NCI-H82 (cell line): ENCODE results near the gene CCL8.

Experiments
- DNase-seq: peaks from one replicate; lab custom pipeline; 2025; lab: John Stamatoyannopoulos, UW

Gene CCL8

GRCh38 chr17:34319039-34319483 lies at the start of gene CCL8:
TSS of gene CCL8 (plus strand) at chr17:34319435. CDS start at chr17:34319502, 67 bp downstream.
- DNase-seq = no peak

DNA sequence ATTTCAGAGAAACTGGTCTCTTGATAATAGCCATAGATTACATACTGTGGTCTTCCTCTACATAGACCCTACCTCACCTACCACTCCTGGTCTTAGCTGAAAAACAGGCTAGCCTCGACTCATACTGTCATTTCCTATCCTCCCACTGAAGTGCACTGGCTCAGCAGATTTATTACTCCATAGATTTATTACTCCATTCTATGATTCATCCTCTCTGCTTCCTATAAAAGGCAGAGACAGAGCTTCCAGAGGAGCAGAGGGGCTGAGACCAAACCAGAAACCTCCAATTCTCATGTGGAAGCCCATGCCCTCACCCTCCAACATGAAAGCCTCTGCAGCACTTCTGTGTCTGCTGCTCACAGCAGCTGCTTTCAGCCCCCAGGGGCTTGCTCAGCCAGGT lies 49.3 kb upstream of the CCL8 start, which contains the start of gene CCL7:
CCL7 (plus strand) TSS at position 253 of the 400 bp plus-strand sequence; CDS start at position 323, 70 bp downstream.
- DNase-seq = no peak

DNA sequence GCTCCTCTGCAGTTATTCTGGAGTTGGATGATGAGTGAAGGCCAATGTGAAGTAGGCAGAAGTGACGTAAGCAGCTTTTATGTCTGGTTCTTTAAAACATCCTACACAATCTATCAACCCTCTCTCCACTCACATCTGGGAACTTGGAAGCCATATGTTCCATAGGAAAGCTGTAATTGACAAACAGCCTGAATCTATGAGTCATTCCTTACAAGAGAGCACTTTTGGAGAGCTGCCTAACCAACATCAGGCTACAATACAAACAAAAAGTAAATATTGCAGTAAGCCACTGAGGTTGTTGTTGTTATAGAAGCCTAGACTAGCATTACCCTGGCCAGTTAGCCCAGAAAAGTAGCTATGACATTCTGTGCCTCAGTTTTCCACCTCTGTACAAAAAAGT lies 43.4 kb upstream of the CCL8 start:
- DNase-seq = no peak

DNA sequence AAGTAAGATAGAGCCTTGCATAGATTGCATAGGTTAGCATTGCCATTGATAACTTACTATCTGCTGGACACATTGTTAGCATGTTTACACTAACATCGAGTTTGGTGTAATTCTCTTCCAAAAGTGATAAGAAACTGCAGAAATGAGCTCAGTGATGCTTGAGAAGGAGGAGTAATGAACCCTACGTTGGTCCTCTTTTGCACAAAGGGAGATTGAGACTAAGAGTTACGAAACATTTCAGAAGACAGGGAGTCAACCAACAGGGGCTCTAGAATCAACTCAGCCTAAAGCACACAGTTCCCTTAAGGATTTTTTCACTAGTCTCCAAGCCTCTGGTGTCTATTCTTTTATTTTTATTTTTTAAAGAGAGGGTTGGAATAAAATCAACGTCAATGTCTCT lies 42.4 kb upstream of the CCL8 start:
- no peak for DNase-seq

GRCh38 chr17:34283571-34283970 lies 35.7 kb upstream of the CCL8 start:
- no peak for DNase-seq

- DNase-seq = no peak
Measured at GRCh38 chr17:34285286-34285792, 33.9 kb upstream of the CCL8 start, which contains the start of gene CCL11. TSS of gene CCL11 (plus strand) at chr17:34285742. CDS start at chr17:34285809, 67 bp downstream.

DNA sequence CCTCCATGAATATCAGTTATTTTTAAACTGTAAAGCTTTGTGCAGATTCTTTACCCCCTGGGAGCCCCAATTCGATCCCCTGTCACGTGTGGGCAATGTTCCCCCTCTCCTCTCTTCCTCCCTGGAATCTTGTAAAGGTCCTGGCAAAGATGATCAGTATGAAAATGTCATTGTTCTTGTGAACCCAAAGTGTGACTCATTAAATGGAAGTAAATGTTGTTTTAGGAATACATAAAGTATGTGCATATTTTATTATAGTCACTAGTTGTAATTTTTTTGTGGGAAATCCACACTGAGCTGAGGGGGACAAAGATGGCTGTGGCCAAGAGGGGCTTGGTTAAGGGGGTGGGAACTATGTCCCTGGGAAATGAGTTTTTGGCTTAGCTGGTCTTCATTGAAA lies 31.4 kb upstream of the CCL8 start:
- no peak for DNase-seq

GRCh38 chr17:34290586-34290985 lies 28.6 kb upstream of the CCL8 start:
- no peak for DNase-seq

- DNase-seq = no peak
Measured at GRCh38 chr17:34291721-34292348, 27.4 kb upstream of the CCL8 start.

DNA sequence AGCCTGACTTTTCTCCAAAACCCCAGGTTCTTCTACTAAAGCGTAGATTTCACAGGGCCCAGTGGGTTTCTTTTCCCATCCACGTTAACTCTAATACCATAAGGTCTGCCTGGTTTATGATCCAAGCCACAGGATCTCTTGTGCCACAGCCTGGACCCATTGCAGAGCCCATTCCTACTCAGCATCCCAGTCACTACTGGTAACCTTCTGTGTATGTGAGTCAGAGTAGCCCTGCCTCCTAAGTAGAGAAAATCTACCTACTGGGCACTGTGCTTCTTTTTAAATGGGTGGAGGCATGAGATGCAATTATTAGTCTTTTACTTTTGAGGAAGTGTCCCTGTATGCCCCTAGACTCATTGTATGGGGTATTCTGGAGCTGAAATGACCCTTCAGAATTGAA lies 20.2 kb upstream of the CCL8 start:
- DNase-seq = no peak

- DNase-seq = peak; percentile 75
Measured at GRCh38 chr17:34299956-34300577, 19.2 kb upstream of the CCL8 start.

- DNase-seq = no peak
Measured at GRCh38 chr17:34300652-34301370, 18.4 kb upstream of the CCL8 start.

GRCh38 chr17:34301986-34302385 lies 17.2 kb upstream of the CCL8 start:
- no peak for DNase-seq

- no peak for DNase-seq
Measured at GRCh38 chr17:34302636-34303035, 16.6 kb upstream of the CCL8 start.

GRCh38 chr17:34303606-34304005 lies 15.6 kb upstream of the CCL8 start:
- no peak for DNase-seq

DNA sequence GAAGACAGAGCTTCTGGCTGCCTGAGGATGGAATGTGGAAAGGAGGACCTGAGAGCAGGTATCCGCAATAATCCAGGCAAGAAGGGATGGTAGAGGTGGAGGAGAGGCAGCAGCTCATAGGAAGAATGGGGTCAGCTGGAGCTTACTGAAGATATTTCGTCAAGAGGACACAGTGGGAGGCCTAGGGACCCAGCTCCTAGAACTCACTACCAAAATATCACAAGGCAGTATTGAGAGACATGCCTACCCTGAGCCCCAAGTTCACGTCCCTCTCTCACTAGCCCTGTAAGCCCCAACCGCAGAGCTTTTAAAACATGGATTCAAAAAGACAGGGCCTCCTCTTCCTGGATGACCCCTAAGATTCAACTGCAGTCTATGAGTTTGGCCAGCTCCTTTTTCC lies 14.2 kb upstream of the CCL8 start:
- DNase-seq = no peak

DNA sequence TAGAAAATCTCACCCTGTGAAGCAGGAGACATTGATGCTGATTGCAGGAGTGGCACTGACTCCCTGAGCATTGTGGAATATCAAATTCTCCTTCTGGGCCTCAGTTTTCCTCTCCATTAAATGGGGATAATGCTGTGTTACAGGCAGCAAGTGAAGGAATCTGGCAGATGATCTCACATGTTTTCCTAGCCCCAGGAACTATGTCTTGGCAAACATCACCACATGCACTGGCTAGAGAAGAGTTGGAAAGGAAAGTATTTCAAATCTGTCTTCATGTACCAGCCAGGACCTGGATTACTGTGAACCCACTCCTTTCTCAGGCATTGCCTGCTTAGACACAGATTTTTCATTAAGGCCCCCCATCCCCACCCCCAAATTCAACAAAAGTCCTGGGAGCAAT lies 13.6 kb upstream of the CCL8 start:
- DNase-seq = no peak

GRCh38 chr17:34306466-34306865 lies 12.8 kb upstream of the CCL8 start:
- DNase-seq = peak; percentile 22

DNA sequence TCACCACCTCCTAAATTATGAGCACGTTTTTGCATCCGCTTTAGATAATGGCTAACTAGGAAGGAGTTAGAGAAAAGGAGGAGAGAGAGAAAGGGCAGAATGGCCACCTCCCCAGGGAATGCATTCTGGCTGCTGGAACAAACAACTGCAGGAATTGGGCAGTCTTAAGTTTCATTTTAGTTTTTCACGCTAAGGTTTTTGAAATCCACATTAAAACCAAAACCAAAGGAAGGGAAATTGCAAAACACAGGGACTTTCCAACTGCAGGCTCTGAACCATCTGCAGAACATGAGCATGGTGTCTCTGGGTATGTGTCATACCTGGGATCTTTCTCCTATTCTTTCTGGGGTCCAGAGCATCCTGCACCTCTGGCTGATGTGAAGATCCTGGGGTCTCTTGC lies 12.1 kb upstream of the CCL8 start:
- DNase-seq = no peak

DNA sequence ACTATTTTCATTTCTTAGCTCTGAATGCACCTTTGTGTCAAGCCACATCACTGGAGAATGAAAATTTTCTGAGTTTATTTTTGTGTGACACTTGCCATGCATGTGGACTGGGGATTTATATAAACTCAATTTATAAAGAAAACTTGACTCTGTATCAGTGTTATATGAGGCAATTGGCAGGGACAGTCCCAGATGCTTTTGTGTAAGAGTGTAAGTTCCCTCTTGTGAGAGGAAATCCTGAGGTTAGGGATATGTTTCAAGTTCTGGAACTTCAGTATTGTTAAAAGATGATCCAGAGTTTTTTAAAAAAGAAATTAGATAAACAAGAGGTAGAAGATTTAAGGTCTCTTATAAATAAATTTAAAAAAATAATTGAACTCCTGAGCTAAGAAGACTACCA lies 10.9 kb upstream of the CCL8 start:
- no peak for DNase-seq

GRCh38 chr17:34311291-34311690 lies 7.9 kb upstream of the CCL8 start:
- no peak for DNase-seq

DNA sequence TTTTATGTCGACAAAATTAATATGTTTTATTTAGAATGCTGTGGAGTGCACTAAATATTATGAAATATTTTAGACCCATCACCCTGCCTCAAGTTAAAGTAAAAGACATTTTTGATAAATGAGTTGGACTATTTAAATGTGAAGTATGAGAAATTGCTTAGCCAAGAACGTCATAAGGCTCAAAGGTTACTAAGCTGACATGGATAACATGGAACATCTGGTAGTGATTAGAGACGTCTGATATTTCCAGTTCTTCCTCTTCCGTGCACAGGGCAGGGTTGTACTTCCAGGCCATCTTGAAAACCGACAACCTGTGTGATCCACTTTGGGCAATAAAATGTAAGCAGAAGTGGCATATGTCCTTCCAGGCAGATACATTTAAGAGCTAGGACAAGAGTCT lies 7.2 kb upstream of the CCL8 start:
- DNase-seq = no peak

DNA sequence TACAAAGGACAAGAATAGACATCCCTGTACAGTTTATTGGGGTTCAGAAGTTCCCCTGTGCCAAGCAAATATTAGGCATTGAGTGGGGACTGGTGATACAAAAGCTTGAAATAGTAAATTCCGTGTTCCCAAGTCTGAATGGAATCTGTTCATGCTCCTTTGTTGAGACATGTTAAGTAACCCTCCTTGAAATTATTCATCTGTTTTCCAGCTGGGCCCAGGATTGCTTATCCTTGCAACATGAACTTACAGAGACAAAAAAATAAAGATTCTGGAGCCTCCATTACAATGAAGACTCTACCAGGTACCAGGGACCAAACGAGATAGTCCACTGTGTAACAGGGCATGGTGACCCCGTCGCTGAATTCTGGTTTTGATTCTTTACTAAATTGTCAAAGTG lies 6.1 kb upstream of the CCL8 start:
- no peak for DNase-seq
